GM19238 (cell line): Measurements from ENCODE around the gene EDEM2.
A peak's percentile ranks its signal among the peaks of the same experiment; 100 is the strongest.
"Not testable (repeated sequence)": the region's sequence is repeated elsewhere in the genome, so short reads cannot be mapped to it uniquely, and the experiment has no call there.

ENCODE experiments used
- DNase-seq: peaks from one replicate; pipeline ENCODE4 v3.0.0; 2011; ENCODE audit warnings: low spot score; ENCODE audit not compliant: insufficient read length

EDEM2 gene

DNA sequence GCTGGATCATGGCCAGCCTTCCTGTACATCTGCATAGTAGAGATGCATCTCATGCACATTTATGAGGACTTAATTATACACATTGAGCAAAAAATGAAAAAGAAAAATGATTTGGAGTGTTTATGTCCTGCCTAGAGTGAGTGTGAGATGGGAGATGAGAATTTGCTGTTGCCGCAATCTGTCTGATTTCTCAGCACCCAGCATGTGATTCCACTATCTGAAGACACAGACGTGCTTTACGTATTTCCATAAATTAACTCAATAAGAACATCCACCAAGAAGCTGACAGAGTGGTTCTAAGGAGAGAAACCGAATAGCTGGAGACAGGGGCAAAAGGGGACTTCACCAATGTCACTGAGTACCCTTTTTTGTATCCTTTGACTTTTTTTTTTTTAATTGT is 15.2 kb downstream of the EDEM2 start:
- DNase-seq = no peak

DNA sequence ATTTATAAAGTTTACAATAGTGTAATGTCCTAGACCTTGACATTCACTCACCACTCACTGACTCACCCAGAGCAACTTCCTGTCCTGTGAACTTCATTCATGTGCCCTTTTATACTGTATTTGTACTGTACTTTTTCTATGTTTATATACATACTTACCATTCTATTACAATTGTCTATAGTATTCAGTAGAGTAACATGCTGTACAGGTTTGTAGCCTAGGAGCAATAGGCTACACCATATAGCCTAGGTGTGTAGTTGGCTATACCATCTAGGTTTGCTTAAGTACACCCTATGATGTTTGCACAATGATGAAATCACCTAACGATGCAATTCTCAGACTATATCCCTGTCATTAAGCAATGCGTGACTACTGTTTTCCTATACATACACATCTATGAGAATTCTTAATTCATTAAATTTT is 17.5 kb downstream of the EDEM2 start:
- no peak for DNase-seq

DNA sequence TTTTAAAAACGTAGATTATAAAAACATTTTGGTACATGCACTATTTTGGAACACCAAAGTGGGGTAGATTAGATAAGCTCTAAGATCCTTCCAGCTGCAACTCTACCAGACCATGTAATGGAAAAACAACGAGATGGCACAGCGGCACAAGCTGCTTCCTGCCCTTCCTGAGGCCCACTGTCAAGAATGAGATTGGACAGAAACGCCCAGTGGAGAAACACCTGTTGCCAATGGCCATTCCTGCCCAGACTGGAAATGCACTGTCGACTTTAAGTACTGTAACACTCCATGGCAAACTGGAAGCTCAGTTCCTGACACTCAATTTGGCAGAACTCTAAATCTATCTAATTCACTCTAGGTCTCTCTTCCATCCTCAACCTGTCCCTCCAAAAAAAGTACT is 21.4 kb downstream of the EDEM2 start:
- DNase-seq = no peak

DNA sequence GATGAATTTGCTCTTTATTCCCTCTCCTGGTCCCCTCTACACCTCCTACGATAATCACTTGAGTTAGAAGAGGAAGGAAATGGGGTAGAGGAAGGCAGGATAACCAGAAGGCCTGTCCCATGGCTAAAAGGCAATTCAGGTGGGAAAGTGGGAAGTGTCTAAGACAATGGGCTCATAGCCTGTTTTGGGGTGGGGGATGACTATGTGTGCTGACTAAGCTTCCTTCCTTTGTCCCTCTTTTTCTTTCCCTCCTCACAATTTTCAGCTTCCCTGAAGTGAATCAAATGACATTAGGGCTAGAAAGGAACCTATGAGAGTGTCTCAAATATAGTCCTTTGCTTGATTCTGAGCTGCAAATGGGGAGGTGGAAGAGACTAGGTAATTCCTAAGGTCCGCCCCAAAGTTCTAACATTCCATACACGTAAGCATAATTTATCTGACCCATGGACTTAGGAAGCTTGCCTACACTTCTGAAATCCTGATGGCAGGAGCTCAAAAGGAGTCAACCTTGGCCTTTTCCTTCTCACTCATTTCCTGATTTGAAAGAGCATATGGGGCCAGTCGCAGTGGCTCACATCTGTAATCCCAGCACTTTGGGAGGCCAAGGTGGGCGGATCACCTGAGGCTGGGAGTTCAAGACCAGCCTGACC is 24.3 kb downstream of the EDEM2 start:
- no peak for DNase-seq

DNA sequence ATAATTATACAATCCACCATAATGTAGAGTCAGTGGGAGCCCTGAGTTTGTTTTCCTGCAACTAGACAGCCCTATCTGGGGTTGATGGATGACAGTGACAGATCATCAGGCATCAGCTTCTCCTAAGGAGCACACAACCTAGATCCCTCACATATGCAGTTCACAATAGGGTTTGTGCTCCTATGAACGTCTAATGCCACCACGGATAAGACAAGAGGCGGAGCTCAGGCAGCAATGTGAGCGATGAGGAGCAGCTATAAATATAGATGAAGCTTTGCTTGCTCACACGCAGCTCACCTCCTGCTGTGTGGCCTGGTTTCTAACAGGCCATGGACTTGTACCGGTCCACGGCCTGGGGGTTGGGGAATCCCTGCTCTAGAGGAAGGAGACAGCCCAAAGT is 25.9 kb downstream of the EDEM2 start:
- DNase-seq = no peak

DNA sequence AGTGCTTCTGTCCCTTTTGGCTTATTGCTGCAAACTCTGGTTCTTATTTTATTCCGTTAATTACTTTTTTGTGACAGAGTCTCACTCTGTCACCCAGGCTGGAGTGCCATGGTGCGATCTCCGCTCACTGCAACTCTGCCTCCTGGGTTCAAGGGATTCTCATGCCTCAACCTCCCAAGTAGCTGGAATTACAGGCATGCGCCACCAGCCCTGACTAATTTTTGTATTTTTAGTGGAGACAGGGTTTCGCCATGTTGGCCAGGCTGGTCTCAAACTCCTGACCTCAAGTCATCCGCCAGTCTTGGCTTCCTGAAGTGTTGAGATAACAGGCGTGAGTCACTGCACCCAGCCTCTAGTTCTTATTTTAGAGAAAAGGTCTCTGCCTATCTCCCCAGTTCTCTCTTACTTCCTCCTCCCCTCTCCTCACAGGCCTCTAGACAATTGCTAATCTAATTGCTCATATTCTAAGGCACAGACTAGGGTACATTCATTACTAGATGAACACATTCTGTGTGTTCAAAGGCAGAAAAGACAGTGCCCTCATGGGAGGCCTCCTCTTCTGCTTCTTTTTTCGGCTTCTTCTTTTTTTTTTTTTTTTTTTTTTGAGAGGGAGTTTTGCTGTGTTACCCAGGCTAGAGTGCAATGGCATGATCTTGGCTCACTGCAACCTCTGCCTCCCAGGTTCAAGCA is 27.0 kb downstream of the EDEM2 start:
- no peak for DNase-seq

DNA sequence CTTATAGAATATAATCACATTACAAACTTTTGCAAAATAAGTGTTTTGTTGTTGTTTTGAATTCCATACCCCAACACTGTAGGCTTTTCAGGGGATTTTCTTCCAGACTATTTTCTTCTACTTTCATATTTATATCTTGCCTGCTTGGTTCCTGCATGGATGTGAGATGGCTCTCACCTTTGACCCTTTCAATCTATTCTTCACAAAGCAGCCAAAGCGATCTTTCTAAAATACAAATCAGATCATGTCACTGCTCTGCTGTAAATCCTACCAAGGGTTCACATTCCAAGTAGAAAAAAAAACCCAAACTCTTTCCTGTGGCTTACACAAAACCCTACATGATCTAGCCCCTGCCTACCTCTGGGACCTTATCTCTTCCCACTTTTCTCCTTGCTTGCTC is 29.5 kb downstream of the EDEM2 start:
- DNase-seq = no peak

DNA sequence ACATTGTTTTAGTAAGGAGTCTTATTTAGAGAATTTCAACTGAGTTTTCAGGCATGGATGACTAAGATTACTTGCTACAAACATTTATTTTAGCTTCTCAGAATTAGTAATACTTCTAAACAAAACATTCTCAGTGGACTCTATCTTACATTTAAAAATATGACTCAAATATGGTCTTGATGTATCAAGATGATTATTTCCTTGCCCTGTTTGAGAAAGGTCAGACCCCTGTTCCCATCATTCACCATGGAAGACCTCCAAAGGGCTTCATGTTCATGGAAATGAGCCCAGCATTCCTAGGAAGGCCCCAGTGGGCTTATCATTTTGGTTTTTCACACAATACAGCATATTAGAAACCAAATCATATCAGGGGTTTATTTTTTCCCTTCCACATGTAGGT is 29.9 kb downstream of the EDEM2 start:
- no peak for DNase-seq

DNA sequence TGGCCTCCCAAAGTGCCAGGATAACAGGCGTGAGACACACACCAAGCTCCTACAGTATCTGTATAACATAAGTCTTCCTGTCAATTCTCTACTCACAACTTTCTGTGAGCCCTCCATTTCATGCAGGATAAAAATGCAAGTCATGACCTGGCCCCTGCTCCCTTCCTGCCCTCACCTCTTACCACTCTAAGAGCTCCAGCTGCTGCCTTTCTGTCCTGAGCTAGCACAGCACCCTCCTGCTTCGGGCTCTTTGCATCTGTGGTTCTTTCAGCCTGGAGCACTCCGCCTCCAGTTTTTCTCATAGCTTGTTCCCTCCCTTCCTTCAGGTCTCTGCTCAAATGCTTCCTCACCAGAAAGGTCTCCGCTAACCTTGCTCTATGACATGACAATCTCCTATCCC is 30.9 kb downstream of the EDEM2 start:
- DNase-seq = no peak

DNA sequence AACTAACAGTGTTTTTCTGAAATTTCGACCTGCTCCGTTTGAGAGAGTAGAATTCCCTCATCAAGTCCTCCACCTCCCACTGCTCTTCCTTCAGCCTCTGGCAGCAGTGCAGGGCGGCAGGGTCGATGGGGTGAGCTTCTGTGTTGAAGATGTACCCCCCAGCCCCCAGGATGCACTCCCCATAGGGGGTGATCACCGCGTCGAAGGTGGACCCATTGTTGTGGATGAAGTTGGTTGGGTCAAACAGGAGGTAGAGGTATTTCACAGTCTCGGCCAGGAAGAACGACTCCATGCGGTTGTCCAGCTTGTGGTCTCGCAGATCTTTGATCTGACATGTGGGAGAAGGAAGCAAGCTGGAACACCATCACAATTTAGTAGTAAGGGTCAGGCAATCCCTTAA is 31.5 kb downstream of the EDEM2 start:
- no peak for DNase-seq

DNA sequence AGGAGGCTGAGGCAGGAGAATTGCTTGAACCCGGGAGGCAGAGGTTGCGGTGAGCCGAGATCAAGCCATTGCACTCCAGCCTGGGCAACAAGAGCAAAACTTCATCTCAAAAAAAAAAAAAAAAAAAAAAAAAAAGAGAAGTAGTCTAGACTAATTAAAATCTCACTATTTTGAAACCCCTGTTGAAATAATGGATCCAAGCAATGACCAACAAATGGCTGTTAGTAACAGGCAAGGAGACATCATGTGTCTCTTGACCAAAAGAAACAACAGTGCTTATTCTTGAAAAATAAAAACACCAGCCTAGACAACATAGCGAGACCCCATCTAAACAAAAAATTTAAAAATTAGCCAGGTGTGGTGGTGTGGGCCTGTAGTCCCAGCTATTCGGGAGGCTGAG is 34.9 kb downstream of the EDEM2 start:
- DNase-seq = not testable (repeated sequence)

DNA sequence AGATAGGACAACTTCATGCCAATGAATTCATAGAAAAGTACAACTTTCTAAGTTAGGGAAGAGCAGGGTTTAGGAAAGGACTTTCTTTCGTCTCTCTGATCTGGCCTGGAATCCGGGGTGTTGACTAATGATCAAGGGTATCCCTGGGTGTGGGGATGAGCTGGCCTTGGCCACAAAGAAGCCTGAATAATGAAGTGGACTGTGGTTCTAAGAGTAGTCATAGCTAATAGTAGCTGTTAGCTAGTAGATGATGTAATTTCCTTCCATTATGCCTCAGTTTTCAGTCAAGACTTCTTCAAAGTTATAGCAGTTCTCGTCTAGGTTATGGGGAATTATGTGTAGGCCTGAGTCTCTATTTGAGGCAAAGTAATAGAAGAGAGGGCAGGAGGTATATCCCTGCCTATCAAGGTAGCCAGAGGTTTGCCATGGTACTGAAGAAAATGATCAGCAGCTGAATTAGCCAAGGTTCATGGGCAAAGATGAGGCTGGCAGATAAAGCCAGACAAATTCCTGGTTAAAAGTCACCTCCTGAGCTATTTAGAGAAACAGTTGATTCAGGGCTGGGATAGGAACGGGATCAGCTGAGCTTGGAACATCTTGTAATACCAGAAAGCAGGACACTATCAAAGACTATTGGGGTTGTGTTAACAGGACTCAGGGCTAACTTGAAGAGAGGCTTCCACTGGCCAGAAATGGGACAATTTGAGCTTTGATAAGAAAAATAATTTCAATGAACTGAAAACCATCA is 35.8 kb downstream of the EDEM2 start:
- no peak for DNase-seq

DNA sequence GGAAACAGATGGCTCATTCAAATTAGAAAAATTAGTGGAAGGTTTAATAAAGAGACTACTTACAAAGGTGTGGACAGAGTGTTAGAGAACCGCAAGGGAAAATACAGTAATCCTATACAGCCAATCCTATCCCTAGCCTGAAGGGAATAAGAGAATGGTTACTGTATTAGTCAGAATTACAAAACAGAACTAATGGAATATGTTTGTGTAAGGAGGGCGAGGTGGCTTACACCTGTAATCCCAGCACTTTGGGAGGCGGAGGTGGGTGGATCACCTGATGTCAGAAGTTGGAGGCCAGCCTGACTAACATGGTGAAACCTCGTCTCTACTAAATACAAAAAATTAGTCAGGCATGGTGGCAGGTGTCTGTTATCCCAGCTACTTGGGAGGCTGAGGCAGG is 38.2 kb downstream of the EDEM2 start:
- no peak for DNase-seq

DNA sequence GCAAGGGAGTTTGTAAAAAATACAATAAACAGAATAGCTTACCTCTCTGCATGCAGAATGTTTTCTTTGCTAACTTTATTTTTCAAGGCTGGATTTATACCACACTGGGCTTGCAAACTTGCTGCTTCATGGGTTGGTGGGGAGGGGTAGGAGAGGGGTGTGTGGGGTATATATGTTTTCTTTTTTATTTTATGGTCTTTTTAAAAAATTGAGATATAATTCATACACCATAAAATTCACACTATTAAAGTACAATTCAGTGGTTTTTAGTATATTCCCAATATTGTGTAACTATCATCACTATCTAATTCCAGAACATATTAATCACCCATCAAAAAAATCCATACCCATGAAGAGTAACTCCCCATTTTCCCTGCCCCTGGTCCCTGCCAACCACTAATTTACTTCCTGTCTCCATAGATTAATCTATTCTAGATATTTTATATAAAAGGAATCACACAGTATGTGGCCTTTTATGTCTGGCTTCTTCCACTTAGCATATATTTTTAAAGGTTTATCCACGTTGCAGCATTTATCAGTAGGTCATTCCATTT is 40.2 kb downstream of the EDEM2 start:
- no peak for DNase-seq

DNA sequence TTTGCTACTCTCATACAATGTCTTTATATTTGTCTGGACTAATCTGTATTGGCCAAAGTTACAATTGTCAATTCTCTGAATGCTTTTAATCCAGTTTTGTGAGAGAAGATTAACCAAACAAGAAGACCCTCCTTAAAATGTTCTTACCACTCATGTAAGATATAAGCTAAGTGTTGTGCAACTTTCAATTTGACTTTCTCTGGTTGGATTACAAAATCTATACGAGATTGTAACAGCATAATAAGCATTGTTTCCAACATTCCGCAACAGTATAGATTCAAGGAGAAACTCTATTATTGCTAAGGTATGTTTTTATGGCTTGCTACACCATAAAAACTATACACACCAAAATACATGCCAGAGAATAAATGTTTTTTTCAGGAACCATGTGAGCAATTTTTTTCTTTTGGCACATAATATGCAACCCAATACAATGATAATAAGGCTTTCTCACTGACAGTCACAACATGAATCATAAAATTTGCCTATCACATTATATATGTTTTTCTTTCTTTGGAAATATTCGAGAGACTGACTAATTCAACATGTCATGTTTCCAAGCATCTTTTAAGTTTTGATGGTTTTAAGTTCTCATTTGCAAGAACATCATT is 42.3 kb downstream of the EDEM2 start:
- DNase-seq = no peak

DNA sequence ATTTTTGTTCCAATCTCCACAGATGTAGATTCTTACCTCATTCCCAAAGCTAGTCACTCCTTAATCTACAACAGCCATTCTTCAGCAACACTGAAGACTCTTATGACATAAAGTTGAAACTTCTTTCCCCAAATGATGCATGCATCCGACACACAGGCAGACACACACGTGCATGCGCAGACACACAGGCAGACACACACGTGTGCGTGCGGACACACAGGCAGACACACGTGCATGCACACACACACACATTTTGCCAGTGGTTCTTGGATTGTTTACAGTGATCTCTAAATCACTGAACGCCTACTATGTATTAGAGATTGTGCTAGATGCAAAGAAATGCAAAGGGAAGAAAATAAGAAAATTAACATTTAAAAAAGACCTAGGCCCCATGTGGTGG is 45.5 kb downstream of the EDEM2 start:
- no peak for DNase-seq

DNA sequence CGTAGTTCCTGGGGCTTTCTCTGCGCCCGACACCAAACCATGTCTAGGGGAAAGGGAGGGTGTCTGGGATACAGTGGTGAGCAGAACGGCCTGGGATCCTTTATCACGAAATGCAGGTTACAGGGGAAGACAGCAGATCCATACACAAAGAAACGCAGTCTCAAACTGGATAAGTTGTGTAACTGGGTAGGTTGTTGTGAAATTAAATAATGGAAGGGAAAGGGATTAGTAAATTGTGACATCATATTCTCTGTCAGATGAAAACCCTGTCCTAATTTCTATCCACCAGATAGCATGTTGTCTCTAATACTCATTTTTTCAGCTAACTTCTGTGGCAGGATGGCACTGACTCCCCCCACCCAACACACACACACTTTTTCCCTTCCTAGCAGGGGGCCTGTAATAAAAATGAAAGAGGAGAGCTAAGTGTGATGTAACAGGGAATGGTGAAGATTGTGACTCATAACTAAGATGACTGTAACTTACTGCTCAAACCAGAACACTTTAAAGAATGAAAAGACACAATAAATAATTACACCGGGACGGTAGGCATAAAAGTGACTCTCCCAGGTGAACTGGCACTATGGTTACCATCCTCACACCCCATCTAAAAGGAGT is 53.8 kb downstream of the EDEM2 start:
- no peak for DNase-seq

DNA sequence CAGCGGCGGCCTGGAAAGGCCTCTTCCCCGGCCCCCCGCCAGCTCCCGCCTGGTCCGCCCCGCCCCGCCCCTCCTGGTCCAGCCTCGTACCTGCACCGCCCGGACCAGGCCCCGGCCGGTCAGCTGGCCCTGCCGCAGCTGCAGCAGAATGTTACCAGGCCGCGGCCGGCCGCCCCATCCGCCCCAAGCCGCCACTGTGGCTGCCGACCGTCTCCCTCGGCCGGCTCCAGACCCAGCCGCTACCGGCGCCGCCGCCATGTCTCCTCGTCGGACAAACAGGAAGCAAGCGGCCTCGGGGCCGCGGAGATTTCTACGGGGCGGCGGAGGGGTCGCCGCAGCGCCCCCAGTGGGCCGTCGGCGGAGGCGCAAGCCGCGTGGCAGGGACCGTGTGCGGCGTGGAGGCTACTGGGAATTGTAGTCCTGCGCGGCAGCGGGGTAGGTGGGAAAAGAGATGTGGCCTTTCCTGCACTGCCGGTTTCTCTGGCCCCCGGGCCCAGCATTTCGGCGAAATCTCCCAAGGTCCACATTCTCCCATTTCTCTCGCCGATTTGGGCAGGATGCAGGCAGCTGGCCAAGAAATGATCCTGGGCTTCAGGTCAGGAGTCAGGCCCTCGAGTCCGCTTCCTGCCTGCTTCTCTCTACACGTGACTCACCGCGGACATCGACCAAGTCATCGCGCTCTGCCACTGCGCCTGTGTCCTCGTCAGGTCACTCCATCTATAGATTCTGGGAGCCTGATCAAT is 54.4 kb downstream of the EDEM2 start, which contains the start of gene TRPC4AP:
TRPC4AP (minus strand) TSS at position 284 of the 743 bp plus-strand sequence; CDS start at position 258, 26 bp downstream.
- peak; percentile 77 for DNase-seq

DNA sequence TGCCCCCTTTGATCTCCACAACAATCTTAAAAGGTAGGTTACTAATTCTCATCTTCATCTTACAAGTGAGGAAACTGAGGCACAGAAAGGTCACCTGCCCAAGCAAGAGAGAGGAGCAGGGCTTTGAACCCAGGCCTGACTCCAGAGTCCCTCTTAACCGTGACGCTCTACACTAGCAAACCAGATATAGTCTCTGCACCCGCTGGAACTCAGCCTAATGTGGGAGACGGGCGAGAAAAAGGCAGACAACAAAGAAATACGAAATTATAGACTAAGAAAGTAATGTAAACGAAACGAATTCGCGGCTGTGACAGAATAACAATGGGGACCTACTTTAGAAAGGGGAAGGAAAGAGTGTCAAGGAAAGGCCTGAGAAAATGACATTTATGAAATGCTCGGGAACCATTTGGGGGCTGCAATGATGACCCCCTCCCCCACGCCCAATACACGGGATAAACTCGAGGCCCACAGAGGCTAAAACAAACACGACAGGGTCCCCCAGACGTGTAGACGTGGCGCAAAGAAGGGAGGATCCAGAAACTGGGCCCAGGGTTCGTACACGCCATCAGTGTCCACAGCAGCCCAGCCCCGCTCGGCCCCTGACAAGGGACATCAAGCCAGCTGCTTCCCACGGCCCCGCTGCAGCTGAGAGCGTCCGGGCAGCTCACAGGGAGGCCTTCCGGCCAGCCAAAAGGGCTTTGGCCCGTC is 55.2 kb downstream of the EDEM2 start:
- DNase-seq = peak; percentile 30
